Spleen (tissue), 11 donors: ENCODE data around the gene WDR12. TPM values are rescaled to one million over a fixed set of nuclear protein-coding genes. Genes with fewer than 3 reads are reported as not detected.

ENCODE experiments used
- DNase-seq: peaks from one replicate; pipeline ENCODE4 v3.0.0-alpha.2; 2020
- H3K27ac ChIP-seq, 8 donors: fragments of 200-600 bp; sonication (generic) in 7 of 8; 1 replicate in 4 of 8; 2 replicates in 4 of 8; pipeline versions ENCODE4 v1.5.0 to v1.8.0; 2016 to 2021; ENCODE audit warnings: inconsistent platforms in 4 of 8, mild to moderate bottlenecking in 4 of 8, moderate library complexity in 1 of 8
- H3K27me3 ChIP-seq, 7 donors: fragments of 200-600 bp; sonication (generic) in 6 of 7; replicated peaks in 1 of 7; 1 replicate in 4 of 7; 2 replicates in 3 of 7; pipeline versions ENCODE4 v1.5.0 to v1.8.0; 2016 to 2021; ENCODE audit warnings: inconsistent platforms in 3 of 7, mild to moderate bottlenecking in 1 of 7
- H3K36me3 ChIP-seq, 6 donors: fragments of 200-600 bp; sonication (generic) in 5 of 6; 1 replicate in 4 of 6; 2 replicates in 2 of 6; pipeline versions ENCODE4 v1.5.0 to v1.8.0; 2016 to 2021; ENCODE audit warnings: inconsistent platforms in 2 of 6
- H3K4me1 ChIP-seq, 6 donors: fragments of 200-600 bp; sonication (generic) in 5 of 6; 1 replicate in 3 of 6; 2 replicates in 3 of 6; pipeline versions ENCODE4 v1.5.0 to v1.8.0; 2016 to 2021; ENCODE audit warnings: inconsistent platforms in 3 of 6
- H3K4me3 ChIP-seq, 8 donors: fragments of 200-600 bp; sonication (generic) in 7 of 8; 1 replicate in 4 of 8; 2 replicates in 4 of 8; pipeline versions ENCODE4 v1.5.0 to v1.8.0; 2016 to 2021; ENCODE audit warnings: inconsistent platforms in 4 of 8, mild to moderate bottlenecking in 4 of 8, moderate library complexity in 2 of 8
- H3K9me3 ChIP-seq, 8 donors: fragments of 200-600 bp; sonication (generic) in 7 of 8; 1 replicate in 4 of 8; 2 replicates in 4 of 8; pipeline versions ENCODE4 v1.5.0 to v1.8.0; 2016 to 2021; ENCODE audit warnings: inconsistent platforms in 4 of 8
- CTCF ChIP-seq, 11 experiments: fragments of 200-600 bp in 7 of 11; fragments of 450-650 bp in 4 of 11; sonication (generic) in 4 of 11; IDR thresholded peaks in 8 of 11; conservative IDR thresholded peaks in 3 of 11; 1 replicate in 7 of 11; 2 replicates in 4 of 11; pipeline versions ENCODE4 v1.4.0 to v1.8.0; 2016 to 2021; ENCODE audit warnings: antibody characterized with exemption in 11 of 11, inconsistent platforms in 4 of 11, mild to moderate bottlenecking in 1 of 11
- POLR2A ChIP-seq, 3 donors: fragments of 450-650 bp; IDR thresholded peaks; one replicate each; pipeline ENCODE4 v1.5.1; 2017; ENCODE audit warnings: antibody characterized with exemption in 3 of 3, mild to moderate bottlenecking in 1 of 3
- POLR2AphosphoS5 ChIP-seq, 3 donors: sonication (generic); formaldehyde crosslinking; IDR thresholded peaks; one replicate each; pipeline ENCODE4 v1.5.1; 2017; ENCODE audit warnings: antibody characterized with exemption in 3 of 3
- WGBS, 5 donors: extraction: QIAGEN DNeasy Blood & Tissue Kit in 3 of 5; methylation state at CpG; one replicate each; pipeline versions ENCODE4 v1.1.5 to v1.1.7; 2013 to 2018; 5-methylcytosine and 5-hydroxymethylcytosine counted together
- intact Hi-C: fragments of 100-400 bp; cut with DNase I; formaldehyde crosslinking; loops from one replicate; pipeline ENCODE4 v1.15.0; 2023; ENCODE audit warnings: low total_unique reads
- polyA plus RNA-seq, 3 donors: library from polyadenylated mRNA; stranded (reverse); fragments of 200-250 nt; gene quantifications; one replicate each; pipeline ENCODE4 v1.2.1, GENCODE V29; 2013
- total RNA-seq, 7 donors: library from RNA; depleted of rRNA in 3 of 7; stranded (reverse); fragments of >200 nt in 3 of 7; fragmentation: NEBNext Ultra II Directional in 4 of 7; extraction: Animal tissue kit (Norgen Biotek cat#: 25700) in 4 of 7; gene quantifications; one replicate each; pipeline versions ENCODE4 v1.1.0 to v1.2.1, GENCODE V29; 2016 to 2021
- donor health status: healthy with polysubstance abuse.
- donor health status: DM: no; HTN: no; CAD: no; lungs with moderate emphysema.
- donor health status: DM: no; HTN: no; CAD: no.
- donor health status: Bipolar disorder and iron deficiency.
- donor health status: healthy.
- donor health status: DM: no; HTN: no; CAD: no.
- donor health status: DM: yes; HTN: yes; CAD: no.

The WDR12 gene
- total and polyA plus RNA-seq, 10 donors, result 17.2 to 33.1 (median 19.7) TPM

DNA sequence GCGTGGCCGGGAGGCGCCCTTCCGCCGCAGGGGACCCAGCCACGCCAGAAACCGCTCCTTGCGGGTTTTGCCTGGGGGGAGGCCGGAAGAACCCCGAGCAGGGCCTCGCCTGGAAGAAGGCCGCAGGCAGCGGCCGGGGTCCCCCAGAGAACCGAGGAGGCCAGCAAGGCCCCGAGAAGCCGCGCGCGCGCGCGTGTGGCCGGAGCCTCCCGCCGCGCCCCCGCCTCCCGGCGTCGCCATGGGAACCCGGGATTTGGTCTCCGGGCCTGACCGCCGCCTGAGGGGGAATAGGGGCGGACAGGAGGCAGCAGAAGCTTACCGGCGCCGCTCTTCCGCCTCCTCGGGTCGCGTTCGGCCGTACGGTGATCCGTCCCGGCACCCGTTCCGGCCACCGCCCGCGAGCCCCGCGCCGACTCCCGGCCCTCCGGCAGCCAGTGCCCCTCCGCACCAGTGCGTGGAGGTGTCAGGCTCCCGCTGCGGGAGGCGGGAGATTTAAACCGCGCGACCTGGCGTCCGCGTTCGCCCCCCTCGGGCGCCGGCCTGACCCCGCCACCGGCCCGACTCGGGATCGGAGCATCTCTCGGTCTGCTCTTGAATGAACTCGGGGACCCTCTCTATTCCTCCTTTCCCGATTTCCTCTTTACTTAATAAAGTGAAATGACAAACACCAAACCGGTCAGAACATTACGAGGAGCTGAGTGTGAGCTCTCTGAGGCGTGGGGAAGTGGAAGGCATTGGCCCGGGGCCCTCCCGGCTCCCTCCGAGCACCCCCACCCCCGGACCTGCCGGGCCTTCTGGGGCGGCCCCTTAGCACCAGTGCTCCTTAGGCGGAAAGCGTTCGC, 40.0 kb downstream of the WDR12 start, which contains the start of gene ICA1L:
Gene ICA1L, minus strand, starts transcription at position 467 of the 842 bp plus-strand sequence. CDS start 42,757 bp downstream, outside the sequence.
- DNase-seq, result peak; percentile 87
- H3K9me3 ChIP-seq, result no peaks in the 10 kb centered on the region

GRCh38 chr2:202870431-202871299, 40.8 kb downstream of the WDR12 start:
- H3K9me3 ChIP-seq, result no peaks in the 10 kb centered on the region
- H3K36me3 ChIP-seq, result no peaks in the 10 kb centered on the region
- DNase-seq, result peak; percentile 84
- H3K4me1 ChIP-seq, result peaks cover 0 to 22% (median 8%) of the 10 kb centered on the region in 6 donors
- intact Hi-C loops, result loop anchor here (5.0 kb wide), 1 partner anchor 283 kb away; no protein-coding TSS in a partner anchor
- TF ChIP-seq POLR2A (IDR thresholded peaks at IDR 0.05), result no peak
- TF ChIP-seq POLR2AphosphoS5 (IDR thresholded peaks at IDR 0.05), result peak in 1 of 3 donors; percentile 33
- TF ChIP-seq CTCF (IDR thresholded peaks at IDR 0.05 in 8 of 11, conservative IDR thresholded peaks at IDR 0.05 in 3 of 11), result peak; percentile 35 to 71 (median 57)
- H3K4me3 ChIP-seq, result peak overlapping the region; percentile 84 to 99 (median 95)
- WGBS, 5 donors, result 5 to 6% (median 6%) methylated on average over 37 of the region's 37 CpGs
- peak overlapping the region; percentile 11 to 75 (median 56) for H3K27ac ChIP-seq
- peaks cover 0 to 6% (median 0%) of the 10 kb centered on the region in 7 donors for H3K27me3 ChIP-seq

More for the DNA sequence above, 40.0 kb downstream of the WDR12 start, which contains the start of gene ICA1L:
- WGBS, 5 donors, result 0% methylated on average over 47 to 93 of the region's 93 CpGs
- TF ChIP-seq POLR2A (IDR thresholded peaks at IDR 0.05), result no peak
- peak in 2 of 3 donors; percentile 47 to 66 for TF ChIP-seq POLR2AphosphoS5 (IDR thresholded peaks at IDR 0.05)
- no peak for TF ChIP-seq CTCF (IDR thresholded peaks at IDR 0.05 in 8 of 11, conservative IDR thresholded peaks at IDR 0.05 in 3 of 11)
- intact Hi-C loops, result loop anchor here (5.0 kb wide), 1 partner anchor 284 kb away; no protein-coding TSS in a partner anchor
- peak within 1 kb of the TSS; percentile 84 to 99 (median 95) for H3K4me3 ChIP-seq
- peaks cover 0 to 6% (median 0%) of the 10 kb centered on the region in 7 donors for H3K27me3 ChIP-seq
- peaks cover 0 to 22% (median 8%) of the 10 kb centered on the region in 6 donors for H3K4me1 ChIP-seq
- H3K27ac ChIP-seq, result peak within 1 kb of the TSS; percentile 11 to 75 (median 56)
- H3K36me3 ChIP-seq, result no peaks in the 10 kb centered on the region

GRCh38 chr2:202861987-202862386, 49.5 kb downstream of the WDR12 start:
- H3K36me3 ChIP-seq, result no peaks in the 10 kb centered on the region
- no peaks in the 10 kb centered on the region for H3K4me1 ChIP-seq
- no peak for DNase-seq
- no peak overlapping the region for H3K4me3 ChIP-seq
- WGBS, 5 donors, result 88 to 99% (median 96%) methylated on average over 3 of the region's 3 CpGs
- intact Hi-C loops, result no loop called here
- TF ChIP-seq POLR2AphosphoS5 (IDR thresholded peaks at IDR 0.05) (no peak), CTCF (IDR thresholded peaks at IDR 0.05 in 8 of 11, conservative IDR thresholded peaks at IDR 0.05 in 3 of 11) (no peak), POLR2A (IDR thresholded peaks at IDR 0.05) (no peak)
- no peaks in the 10 kb centered on the region for H3K9me3 ChIP-seq
- no peaks in the 10 kb centered on the region for H3K27me3 ChIP-seq
- H3K27ac ChIP-seq, result no peak overlapping the region
